GM19351 (cell line): Measurements from ENCODE around the gene KRTAP10-12.

Experiments
- ATAC-seq: cut with Tn5 transposase; IDR thresholded peaks from one replicate; pipeline ENCODE4 v1.9.1; 2021; ENCODE audit warnings: mild to moderate bottlenecking, moderate library complexity; ENCODE audit not compliant: unreplicated experiment

KRTAP10-12 gene

DNA sequence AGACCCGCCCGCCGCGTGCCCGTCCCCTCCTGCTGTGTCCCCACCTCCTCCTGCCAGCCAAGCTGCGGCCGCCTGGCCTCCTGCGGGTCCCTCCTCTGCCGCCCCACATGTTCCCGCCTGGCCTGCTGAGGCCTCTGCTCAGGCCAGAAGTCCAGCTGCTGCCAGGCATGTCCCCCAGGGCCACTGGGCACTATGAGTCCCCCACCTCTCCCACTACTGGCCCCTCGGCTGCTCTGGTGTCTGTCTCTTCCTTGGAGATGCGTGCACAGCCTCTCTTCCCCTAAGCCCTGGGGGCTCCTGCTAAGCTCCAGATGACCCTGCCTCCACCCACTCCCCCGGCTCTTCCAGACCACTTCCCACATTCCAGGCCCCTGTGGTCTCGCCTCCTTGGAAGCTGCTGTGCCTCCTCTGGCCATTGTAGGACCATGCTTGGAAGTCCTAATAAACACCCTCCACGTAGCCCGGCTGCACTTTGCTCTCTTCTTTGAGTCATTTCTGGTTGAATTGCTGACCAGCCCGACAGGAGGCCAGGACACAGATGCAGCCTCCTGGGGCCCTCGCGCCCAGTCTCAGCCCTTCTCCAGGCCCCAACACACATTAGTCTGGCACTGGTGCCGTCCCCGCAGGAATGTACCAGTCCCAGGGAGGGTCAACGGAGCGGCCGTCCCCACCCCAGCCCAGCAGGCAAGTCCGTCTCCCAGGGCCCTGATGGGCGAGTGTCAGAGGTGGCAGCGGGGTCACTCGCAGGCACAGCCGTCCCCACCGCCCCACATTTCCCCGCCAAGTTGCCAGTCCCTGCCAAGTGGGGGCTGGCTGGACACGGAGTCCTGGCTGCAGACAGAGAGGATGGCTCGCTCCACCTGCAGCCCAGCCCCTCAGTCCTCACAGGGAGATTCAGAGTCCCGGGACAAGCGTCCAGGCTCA, 1.1 kb downstream of the KRTAP10-12 start:
- ATAC-seq: no peak

DNA sequence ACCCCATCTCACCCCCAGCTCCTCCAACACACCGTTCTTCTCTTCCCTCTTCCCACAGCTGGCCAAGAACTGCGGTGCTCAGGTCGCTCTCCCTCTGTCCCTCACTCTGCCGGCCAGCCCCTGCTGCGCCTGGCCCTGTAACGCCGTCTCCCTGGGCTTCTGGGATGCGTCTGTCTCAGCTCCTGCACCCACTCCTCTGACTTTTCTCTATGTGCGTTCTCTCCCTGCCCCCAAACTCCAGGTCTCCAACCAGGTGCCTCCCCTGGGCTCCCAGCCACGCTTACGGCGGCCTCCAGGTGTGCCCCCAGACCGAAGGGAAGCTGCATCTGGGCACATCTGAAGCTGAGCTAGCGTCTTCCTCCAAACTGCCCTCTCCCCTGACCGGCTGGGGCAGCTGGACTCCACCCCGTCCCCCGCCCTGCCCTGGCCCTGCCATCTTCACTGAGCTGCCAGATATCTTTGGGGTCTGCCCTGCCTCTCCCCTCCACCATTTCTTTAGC, 2.6 kb downstream of the KRTAP10-12 start:
- ATAC-seq: no peak

DNA sequence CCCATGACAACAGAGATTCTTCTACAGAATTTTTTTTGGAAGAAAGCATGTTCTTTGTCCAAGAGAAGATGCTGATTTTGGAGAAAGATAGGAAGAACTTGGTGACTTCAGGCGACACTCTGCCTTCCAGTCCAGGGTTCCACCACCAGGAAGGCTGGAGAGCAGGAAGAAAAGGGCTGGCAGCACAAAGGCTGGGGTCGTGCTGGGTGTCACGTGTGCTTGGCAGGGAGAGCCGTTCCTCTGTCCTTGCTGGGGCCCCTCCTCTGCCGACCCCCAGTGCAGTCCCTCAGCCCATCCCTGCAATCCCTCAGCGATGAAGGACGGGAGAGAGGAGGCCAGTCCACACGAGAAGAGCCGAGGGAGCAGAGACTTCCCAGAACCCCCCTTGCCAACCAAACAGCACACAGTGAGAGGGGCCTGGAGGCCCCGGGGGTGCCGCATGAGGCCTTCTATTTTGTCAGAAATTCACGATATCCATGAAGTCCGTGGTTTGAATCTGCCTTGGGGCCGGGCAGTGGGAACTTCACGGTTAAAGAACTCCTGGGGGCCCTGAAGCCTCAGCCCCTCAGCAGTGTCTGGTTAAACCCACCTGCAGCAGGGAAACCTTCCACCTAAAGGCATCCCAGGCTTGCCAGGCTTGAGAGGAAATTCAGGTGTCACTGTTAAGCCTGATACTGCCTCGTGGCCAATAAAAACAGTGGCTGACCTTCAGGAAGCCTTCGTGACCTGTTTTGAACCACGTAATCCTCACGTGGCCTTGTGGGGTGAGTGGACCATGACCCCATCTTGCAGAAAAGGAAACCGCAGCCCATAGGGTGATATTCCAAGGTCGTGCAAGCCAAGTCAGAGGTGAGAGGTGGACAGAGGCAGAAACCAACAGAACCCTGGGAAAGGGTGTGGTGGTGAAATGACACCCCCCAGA, 3.4 kb downstream of the KRTAP10-12 start:
- no peak for ATAC-seq

DNA sequence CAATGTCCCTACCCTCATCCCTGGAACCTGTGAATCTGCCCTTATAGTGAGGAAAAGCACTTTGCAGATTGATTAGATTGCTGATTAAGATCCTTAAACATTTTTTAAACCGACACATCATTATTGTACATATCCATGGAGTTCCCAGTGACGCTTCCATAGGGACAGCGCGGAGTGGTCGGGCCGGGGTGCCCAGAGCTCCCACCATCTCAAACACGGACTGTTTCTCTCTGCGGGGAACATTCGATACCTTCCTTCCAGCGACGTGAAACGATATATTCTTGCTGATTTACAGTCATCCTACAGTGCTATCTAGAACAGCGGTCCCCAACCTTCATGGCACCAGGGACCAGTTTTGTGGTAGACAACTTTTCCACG, 4.0 kb downstream of the KRTAP10-12 start:
- no peak for ATAC-seq

DNA sequence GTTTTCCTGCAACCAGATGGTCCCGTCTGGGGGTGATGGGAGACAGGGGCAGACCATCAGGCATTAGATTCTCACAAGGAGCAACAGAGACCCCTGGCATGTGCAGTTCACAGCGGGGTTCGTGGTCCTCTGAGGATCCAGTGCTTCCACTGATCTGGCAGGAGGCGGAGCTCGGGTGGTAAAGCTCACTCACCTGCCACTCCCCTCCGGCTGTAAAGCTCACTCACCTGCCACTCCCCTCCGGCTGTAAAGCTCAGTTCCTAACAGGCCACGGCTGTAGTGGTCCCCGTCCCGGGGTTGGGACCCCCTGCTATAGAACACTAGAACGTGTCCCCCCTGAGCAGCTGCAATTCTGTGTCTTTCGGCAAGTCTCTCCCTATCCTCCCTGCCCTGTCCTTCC, 4.6 kb downstream of the KRTAP10-12 start:
- ATAC-seq: no peak

DNA sequence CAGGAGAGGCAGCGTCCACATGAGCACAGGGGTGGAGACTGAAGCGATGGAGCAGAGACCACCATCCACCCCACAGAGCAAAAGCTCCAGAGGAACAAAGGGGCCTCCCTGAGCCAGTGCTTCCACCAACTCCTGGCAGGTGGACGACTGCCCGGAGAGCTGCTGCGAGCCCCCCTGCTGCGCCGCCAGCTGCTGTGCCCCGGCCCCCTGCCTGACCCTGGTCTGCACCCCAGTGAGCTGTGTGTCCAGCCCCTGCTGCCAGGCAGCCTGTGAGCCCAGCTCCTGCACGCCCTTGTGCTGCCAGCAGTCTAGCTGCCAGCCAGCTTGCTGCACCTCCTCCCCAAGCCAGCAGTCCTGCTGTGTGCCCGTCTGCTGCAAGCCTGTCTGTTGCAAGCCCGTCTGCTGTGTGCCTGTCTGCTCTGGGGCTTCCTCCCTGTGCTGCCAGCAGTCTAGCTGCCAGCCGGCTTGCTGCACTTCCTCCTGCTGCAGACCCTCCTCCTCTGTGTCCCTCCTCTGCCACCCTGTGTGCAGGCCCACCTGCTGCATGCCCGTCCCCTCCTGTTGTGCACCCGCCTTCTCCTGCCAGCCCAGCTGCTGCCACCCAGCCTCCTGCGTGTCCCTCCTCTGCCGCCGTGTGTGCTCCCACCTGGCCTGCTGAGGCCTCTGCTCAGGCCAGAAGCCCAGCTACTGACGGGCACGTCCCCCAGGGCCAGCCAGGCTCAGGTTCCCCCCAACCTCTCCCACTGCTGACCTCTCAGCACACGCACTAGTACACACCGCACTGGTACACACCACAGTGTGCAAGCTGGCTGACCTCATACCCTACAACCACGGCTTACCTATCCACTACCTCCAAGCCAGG, 5.4 kb downstream of the KRTAP10-12 start:
- ATAC-seq: no peak

DNA sequence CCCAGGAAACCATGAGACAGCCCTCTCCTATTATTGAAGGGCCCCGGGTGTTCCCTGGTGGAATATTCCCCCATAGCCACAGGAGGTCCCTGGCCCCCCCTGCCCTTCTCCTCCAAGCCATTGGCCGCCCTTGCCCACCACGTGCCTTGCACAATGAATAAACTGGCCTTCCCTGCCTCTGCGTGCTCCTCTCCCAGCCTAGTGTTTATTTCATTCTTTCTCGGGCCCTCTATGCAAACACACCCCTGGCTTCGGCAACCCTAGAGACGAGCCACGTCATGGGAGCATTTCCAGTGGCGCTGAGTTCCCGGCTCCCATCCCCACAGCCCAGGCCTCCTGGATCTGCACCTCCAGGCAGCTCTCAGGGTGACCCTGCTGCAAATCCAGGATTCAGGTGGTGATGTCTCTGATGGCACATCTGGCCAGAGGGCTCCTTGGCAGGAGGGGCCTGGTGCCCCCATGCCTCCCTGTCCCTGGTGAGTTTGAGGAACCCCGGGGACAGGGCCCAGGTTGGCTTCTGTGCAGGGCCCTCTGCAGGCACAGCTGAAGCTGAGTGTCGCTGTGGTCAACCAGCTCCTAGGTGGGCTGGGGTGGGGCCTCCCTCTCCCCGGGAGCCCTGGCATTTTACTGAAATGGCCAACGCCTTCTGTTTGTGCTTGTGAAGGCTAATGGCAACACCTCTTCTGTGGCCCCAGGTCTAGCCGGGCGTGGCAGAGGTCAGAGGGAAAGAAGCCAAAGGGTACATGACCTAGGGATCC, 6.2 kb downstream of the KRTAP10-12 start:
- no peak for ATAC-seq

DNA sequence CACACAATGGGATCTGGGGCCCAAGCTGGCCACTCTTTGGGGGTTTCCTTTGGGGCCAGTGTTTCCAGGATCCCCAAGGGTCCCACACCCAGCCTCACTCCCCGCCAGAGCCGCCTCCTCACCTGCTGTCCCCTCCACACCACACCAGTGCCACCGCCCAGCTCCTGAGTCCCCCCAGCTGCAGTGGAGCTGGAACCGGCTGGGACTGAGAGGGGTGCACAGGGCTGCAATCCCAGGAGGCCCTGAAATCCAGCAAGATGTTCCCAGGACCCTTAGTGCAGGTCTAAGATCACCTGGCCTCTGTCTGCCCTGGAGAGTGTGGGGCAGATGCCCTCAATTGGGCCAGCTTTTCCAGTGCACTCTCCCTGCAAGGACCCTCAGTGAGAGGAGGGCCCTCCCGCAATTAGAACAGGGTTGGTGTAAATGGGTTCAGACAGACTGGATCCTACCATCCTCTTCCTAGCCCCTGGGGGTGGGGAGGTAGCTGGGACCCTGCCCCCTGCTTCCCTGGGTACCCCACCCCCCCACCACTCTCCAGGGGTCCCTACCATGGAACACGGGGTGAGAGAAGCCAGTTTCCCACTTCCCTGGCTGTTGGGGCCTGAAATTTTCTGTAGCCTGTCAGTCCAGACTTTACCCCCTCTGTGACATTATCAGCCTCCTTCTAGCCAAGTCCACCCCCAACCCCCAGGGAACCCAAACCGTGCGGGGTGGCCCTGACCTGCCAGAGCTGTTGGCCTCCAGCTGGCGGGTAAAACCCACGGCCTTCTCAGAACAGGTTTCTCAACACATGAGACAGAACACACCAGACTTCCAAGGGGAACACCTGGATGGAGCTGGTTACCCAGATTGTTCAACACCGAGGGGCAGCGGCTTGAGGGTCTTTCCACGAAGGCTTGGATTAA, 7.0 kb downstream of the KRTAP10-12 start:
- no peak for ATAC-seq

DNA sequence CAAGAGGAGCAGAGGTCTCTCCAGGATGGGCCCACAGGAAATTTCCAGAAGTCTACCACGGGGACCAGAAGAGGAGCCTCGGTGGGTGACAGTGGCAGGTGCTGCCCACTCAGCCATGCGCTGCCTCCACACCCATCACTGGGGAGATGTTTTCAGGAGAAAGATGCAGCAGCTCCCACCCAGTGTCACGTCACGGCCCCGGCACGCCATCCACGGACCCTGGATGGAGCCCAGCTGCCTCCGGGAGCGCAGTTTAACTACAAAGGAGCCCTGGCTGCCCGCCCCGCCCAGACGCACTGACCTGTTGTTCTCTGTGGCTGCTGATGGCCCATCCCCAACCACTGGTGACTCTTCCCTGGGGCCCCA, 7.6 kb downstream of the KRTAP10-12 start:
- no peak for ATAC-seq

DNA sequence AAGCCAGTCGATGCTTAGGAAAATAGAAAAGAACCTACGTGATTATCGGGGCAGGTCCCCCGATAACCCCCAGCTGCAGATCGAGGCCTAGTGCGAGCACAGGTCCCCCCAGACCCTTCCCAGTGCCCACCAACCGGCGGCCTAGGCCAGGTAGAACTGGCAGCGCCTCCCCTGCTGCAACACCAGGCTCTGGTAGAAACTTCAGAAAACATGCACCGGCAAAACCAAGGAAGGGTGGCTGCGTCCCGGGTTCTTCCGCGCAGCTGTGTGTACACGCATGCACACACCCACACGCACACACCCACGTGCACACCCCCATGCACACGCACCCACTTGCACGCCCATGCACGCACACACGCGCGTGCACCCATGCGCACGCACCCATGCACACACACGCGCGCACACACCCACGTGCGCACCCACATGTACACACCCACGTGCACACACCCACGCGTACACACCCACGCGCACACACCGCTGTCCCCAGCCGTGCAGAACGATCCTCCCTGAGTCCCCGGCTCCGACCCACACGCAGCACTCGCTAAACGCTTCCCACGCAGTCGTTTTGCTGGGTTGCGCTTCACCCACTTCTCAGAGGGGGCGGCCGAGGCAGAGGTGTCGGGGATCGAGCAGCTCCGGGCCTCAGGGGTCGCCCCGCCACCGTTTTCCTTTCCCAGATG, 9.2 kb downstream of the KRTAP10-12 start:
- no peak for ATAC-seq

DNA sequence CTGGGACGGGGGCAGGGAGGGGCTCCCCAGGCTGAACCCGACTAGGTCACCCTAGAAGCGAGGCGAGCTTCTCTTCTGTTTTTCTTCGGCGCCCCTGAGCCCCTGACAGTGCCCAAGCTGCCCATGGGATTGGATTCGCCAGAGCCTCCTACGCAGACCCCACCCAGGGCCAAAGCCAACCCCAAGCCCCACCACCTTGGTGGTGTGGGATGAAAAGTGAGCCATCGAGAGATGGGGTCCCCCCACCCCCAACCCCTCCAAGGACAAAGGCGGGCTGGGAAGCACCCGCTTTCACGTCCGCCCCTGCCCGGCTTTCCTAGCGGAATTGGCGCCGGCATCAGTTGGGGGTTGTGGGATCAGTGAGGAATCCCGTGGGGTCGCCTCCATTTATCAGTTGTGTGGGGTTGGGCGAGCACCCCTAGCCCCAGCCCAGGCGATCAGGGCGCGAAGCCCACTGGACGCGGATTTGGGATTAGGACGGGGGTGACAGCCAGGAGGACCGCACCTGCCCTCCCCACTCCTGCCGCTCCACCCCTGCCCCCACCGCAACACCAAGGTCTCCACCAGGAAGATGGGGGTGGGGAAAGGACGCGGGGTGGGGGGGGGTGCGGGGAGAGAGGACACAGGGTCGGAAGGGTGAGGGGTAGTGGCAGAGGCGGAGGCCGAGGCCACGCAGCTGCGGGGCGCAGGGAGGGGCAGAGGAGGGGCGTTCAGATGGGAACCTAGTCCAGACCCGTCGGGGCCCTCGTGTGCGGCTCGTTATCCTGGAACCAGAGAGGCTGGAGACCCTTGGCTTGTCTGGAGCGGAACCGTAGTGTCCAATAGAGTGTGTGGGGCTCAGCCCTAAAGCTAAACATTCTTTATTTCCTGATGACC, 10.0 kb downstream of the KRTAP10-12 start:
- no peak for ATAC-seq

DNA sequence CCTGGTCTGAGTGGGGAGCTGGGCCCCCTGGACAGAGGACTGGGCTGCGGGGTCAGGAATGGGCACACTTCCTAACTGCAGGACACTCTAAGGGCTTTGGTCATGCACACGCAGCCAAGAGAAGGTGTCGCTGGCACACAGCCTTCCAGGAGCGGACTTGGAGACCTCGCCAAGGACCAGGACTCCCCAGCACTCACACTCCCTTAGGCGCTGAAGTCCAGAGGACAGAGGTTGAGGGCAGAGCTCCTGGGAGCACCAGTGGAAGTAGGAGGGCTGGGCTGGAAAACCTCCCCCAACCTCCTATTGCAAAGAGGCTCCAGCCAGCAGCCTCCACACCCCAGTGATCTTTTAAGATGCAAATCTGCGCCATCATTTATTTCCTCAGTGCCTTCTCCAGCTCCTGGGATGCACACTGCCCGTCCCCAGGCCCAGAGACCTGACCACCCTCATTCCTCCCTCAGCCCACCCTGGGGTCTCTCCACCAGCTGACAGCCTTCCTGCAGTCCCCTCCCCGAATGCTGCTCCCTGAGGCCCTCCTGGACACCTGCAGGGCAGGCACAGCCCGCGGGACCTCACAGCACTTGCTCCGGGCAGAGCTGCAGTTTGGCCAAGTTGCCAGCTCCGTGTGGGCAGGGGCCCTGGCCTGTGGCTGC, 11.4 kb downstream of the KRTAP10-12 start:
- no peak for ATAC-seq

DNA sequence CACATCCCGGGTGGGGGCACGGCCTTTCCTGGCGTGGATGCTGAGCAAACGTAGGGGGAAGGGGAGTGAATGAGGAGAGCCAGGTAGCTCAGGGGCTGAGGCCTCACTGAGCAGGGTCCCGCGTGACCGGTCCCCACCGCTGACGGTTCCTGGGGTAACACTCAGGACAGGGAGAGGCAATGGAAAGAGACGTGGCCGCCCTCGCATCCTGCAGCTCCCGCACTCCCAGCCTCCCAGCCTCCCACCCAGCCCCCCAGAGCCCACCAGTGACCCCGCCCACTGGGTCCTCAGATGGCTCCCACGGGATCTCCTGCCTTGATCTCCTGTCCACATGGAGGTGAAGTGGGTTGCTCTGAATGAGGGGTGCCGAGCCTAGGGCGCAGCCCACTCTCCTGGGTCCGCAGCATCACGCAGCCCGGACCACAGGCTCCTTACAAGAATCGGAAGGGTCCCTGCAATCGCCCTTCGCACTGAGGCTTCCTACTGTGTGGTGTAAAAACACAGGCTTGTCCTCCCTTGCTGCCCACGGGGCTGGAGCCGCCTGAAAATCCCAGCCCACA, 12.0 kb downstream of the KRTAP10-12 start:
- ATAC-seq: no peak

DNA sequence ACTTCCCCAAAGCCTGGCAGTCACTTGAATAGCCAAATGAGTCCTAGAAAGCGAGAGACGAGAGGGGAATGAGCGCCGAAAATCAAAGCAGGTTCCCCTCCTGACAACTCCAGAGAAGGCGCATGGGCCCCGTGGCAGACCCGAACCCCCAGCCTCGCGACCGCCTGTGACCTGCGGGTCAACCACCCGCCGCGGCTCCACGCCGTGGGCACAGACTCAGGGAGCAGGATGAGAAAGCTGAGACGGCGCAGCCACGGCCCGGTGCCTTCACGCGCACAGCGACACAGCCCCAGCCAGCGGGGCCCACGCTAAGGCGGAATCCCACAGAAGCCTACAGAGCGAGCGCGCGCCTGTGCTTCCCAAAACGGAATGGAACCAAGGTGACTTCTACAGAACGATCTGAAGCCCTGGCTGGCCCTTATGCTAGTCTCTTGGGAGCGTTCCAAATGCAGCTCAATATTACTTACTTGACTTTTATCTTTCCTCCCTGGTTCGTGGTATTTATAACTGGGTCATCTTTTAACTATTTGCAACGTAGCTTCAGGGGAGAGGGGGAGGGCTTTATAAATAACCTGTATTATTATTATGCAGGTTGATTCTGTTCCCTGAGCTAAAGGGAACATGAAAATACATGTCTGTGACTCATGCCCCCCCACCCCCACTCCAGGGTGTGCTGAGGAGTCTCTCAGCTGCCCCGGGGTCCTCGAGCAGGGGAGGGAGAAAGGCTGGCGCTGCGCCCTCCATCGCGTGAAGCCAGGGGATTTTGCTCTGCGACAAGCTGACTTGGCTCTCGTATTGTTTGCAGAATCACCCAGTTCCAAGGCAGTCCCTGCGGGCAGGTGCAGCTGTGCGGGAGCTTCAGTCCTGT, 12.7 kb downstream of the KRTAP10-12 start:
- no peak for ATAC-seq

DNA sequence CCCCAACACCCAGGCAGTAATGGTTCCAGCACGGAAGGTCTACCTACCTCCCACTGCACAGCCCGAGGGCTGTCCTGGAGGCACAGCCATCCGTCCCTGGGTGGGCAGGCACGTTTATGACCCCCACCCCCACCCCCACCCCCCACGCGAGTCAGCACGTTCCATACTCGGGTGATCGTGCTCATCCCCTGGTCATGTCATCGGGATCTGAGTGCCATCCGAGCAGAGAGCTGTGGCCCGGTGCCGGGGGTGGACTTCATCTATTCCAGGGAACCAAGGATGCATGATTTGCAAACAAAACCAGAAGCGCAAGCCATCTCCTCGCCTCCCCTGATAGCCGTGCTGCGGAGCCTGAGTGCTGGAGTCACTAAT, 13.3 kb downstream of the KRTAP10-12 start:
- no peak for ATAC-seq
